Embryonic facial prominence (tissue), 1 donor: ENCODE results near the gene TGFB3.
A peak's percentile ranks its signal among the peaks of the same experiment; 100 is the strongest.
"Not testable (repeated sequence)": the region's sequence is repeated elsewhere in the genome, so short reads cannot be mapped to it uniquely, and the experiment has no call there.

Experiments
- DNase-seq: peaks from one replicate; pipeline ENCODE4 v3.0.0-alpha.2; 2016; ENCODE audit errors: extremely low spot score

TGFB3 gene

GRCh38 chr14:75981426-75982265 lies at the start of gene TGFB3:
TGFB3 (minus strand) TSS chr14:75981995; CDS start chr14:75980893, 1,102 bp downstream.
- peak; percentile 92 for DNase-seq

GRCh38 chr14:76024211-76024907 lies 42.6 kb upstream of the TGFB3 start:
- no peak for DNase-seq

GRCh38 chr14:76023757-76024156 lies 42.0 kb upstream of the TGFB3 start:
- no peak for DNase-seq

GRCh38 chr14:76022991-76023390 lies 41.2 kb upstream of the TGFB3 start:
- DNase-seq: no peak

GRCh38 chr14:76019676-76020075 lies 37.9 kb upstream of the TGFB3 start:
- no peak for DNase-seq

GRCh38 chr14:76015668-76016067 lies 33.9 kb upstream of the TGFB3 start:
- DNase-seq: no peak

- no peak for DNase-seq
Observed at GRCh38 chr14:76015191-76015590, 33.4 kb upstream of the TGFB3 start.

GRCh38 chr14:76012354-76012753 lies 30.6 kb upstream of the TGFB3 start:
- no peak for DNase-seq

- DNase-seq: no peak
Observed at GRCh38 chr14:76011930-76012329, 30.1 kb upstream of the TGFB3 start.

GRCh38 chr14:76009627-76010026 lies 27.8 kb upstream of the TGFB3 start:
- DNase-seq: not testable (repeated sequence)

GRCh38 chr14:76007852-76008251 lies 26.1 kb upstream of the TGFB3 start:
- DNase-seq: no peak

GRCh38 chr14:76007379-76007778 lies 25.6 kb upstream of the TGFB3 start:
- no peak for DNase-seq

- no peak for DNase-seq
Observed at GRCh38 chr14:76006253-76006652, 24.5 kb upstream of the TGFB3 start.

- no peak for DNase-seq
Observed at GRCh38 chr14:76002383-76002782, 20.6 kb upstream of the TGFB3 start.

GRCh38 chr14:75999511-76000190 lies 17.9 kb upstream of the TGFB3 start:
- no peak for DNase-seq

GRCh38 chr14:75996488-75996887 lies 14.7 kb upstream of the TGFB3 start:
- no peak for DNase-seq

- no peak for DNase-seq
Observed at GRCh38 chr14:75995372-75996041, 13.7 kb upstream of the TGFB3 start.

- DNase-seq: no peak
Observed at GRCh38 chr14:75993567-75994041, 11.8 kb upstream of the TGFB3 start.

GRCh38 chr14:75991753-75992152 lies 10.0 kb upstream of the TGFB3 start:
- DNase-seq: no peak

GRCh38 chr14:75990297-75990696 lies 8.5 kb upstream of the TGFB3 start:
- no peak for DNase-seq

GRCh38 chr14:75989134-75989533 lies 7.3 kb upstream of the TGFB3 start:
- DNase-seq: no peak
